Liver (tissue), 3 donors: ENCODE results near the gene GCGR.

Experiments used
- CTCF ChIP-seq: fragments of 150-350 bp; IDR thresholded peaks from 2 replicates; pipeline ENCODE4 v1.5.1; 2017; ENCODE audit warnings: improper control_type of control experiment, low read depth, low read length; ENCODE audit not compliant: missing input control
- FOXA2 ChIP-seq: IDR thresholded peaks from 2 replicates; pipeline ENCODE4 v1.6.1; 2016; ENCODE audit warnings: antibody characterized with exemption
- GABPA ChIP-seq, 2 donors: IDR thresholded peaks in 1 of 2; conservative IDR thresholded peaks in 1 of 2; 2 replicates each; pipeline ENCODE4 v1.6.1; 2016; ENCODE audit warnings: antibody characterized with exemption in 2 of 2, mild to moderate bottlenecking in 1 of 2, moderate library complexity in 1 of 2
- JUND ChIP-seq, 2 donors: IDR thresholded peaks; 2 replicates each; pipeline ENCODE4 v1.6.1; 2016; ENCODE audit warnings: antibody characterized with exemption in 2 of 2
- donor health status: healthy.
- donor health status: healthy.

- no peak for TF ChIP-seq CTCF
- no peak for TF ChIP-seq FOXA2
- TF ChIP-seq GABPA (IDR thresholded peaks at IDR 0.05 in 1 of 2, conservative IDR thresholded peaks at IDR 0.05 in 1 of 2) = no peak
- TF ChIP-seq JUND (IDR thresholded peaks at IDR 0.05) = no peak
Measured at GRCh38 chr17:81823820-81824550, 20.0 kb downstream of the GCGR start.
